Measurements from ENCODE around the gene ZNF32. TPM values are rescaled to one million over a fixed set of nuclear protein-coding genes. Genes with fewer than 3 reads are reported as not detected.

Gene ZNF32
- total RNA-seq, 1 donor from 2014 or later: 48.8 TPM

GRCh38 chr10:43676331-43676730 is 27.6 kb upstream of the ZNF32 start:
- no peak for TF ChIP-seq CTCF (IDR thresholded peaks at IDR 0.05)
- Mint-ChIP-seq H3K36me3 (ENCODE audit: unreplicated experiment) (no peaks in the 10 kb centered on the region), H3K9me3 (ENCODE audit: unreplicated experiment) (no peaks in the 10 kb centered on the region), H3K4me1 (ENCODE audit: unreplicated experiment) (peaks cover 3% of the 10 kb centered on the region), H3K4me3 (ENCODE audit: unreplicated experiment) (no peak overlapping the region), H3K27ac (ENCODE audit: unreplicated experiment) (no peak overlapping the region), H3K27me3 (ENCODE audit: unreplicated experiment) (peaks cover 5% of the 10 kb centered on the region)
- no peak for DNase-seq (ENCODE audit: extremely low spot score, unreplicated experiment)

- peaks cover 7% of the 10 kb centered on the region for H3K27me3 Mint-ChIP-seq (ENCODE audit: unreplicated experiment)
Observed at GRCh38 chr10:43674553-43675210, 26.0 kb upstream of the ZNF32 start.

GRCh38 chr10:43673471-43673870 is 24.8 kb upstream of the ZNF32 start:
- peaks cover 3% of the 10 kb centered on the region for H3K4me1 Mint-ChIP-seq (ENCODE audit: unreplicated experiment)
- no peak overlapping the region for H3K27ac Mint-ChIP-seq (ENCODE audit: unreplicated experiment)
- no peaks in the 10 kb centered on the region for H3K36me3 Mint-ChIP-seq (ENCODE audit: unreplicated experiment)
- H3K9me3 Mint-ChIP-seq (ENCODE audit: unreplicated experiment): no peaks in the 10 kb centered on the region
- no peak overlapping the region for H3K4me3 Mint-ChIP-seq (ENCODE audit: unreplicated experiment)
- DNase-seq (ENCODE audit: extremely low spot score, unreplicated experiment): no peak
- H3K27me3 Mint-ChIP-seq (ENCODE audit: unreplicated experiment): peaks cover 7% of the 10 kb centered on the region
- no peak for TF ChIP-seq CTCF (IDR thresholded peaks at IDR 0.05)

More at GRCh38 chr10:43674553-43675210, 26.0 kb upstream of the ZNF32 start:
- no peak overlapping the region for H3K27ac Mint-ChIP-seq (ENCODE audit: unreplicated experiment)
- H3K4me1 Mint-ChIP-seq (ENCODE audit: unreplicated experiment): peaks cover 3% of the 10 kb centered on the region
- no peak overlapping the region for H3K4me3 Mint-ChIP-seq (ENCODE audit: unreplicated experiment)
- DNase-seq (ENCODE audit: extremely low spot score, unreplicated experiment): no peak
- H3K9me3 Mint-ChIP-seq (ENCODE audit: unreplicated experiment): no peaks in the 10 kb centered on the region
- no peaks in the 10 kb centered on the region for H3K36me3 Mint-ChIP-seq (ENCODE audit: unreplicated experiment)
- TF ChIP-seq CTCF (IDR thresholded peaks at IDR 0.05): no peak

- Mint-ChIP-seq H3K27me3 (ENCODE audit: unreplicated experiment) (peaks cover 7% of the 10 kb centered on the region), H3K4me1 (ENCODE audit: unreplicated experiment) (peaks cover 3% of the 10 kb centered on the region), H3K27ac (ENCODE audit: unreplicated experiment) (no peak overlapping the region), H3K9me3 (ENCODE audit: unreplicated experiment) (no peaks in the 10 kb centered on the region), H3K36me3 (ENCODE audit: unreplicated experiment) (no peaks in the 10 kb centered on the region), H3K4me3 (ENCODE audit: unreplicated experiment) (no peak overlapping the region)
- peak; percentile 88 for TF ChIP-seq CTCF (IDR thresholded peaks at IDR 0.05)
- DNase-seq (ENCODE audit: extremely low spot score, unreplicated experiment): no peak
Observed at GRCh38 chr10:43671659-43672531, 23.2 kb upstream of the ZNF32 start.

- Mint-ChIP-seq H3K27me3 (ENCODE audit: unreplicated experiment) (peaks cover 15% of the 10 kb centered on the region), H3K36me3 (ENCODE audit: unreplicated experiment) (no peaks in the 10 kb centered on the region), H3K4me3 (ENCODE audit: unreplicated experiment) (no peak overlapping the region), H3K4me1 (ENCODE audit: unreplicated experiment) (peaks cover 3% of the 10 kb centered on the region), H3K27ac (ENCODE audit: unreplicated experiment) (no peak overlapping the region), H3K9me3 (ENCODE audit: unreplicated experiment) (no peaks in the 10 kb centered on the region)
- DNase-seq (ENCODE audit: extremely low spot score, unreplicated experiment): no peak
- TF ChIP-seq CTCF (IDR thresholded peaks at IDR 0.05): no peak
Observed at GRCh38 chr10:43669386-43669785, 20.7 kb upstream of the ZNF32 start.

Data from osteocyte (in vitro differentiated cells).